ENCODE results near the gene UBE3A.
"Not testable (repeated sequence)": the region's sequence is repeated elsewhere in the genome, so short reads cannot be mapped to it uniquely, and the experiment has no call there.

Gene UBE3A

GRCh38 chr15:25438601-25439368 is at the start of gene UBE3A:
TSS of gene UBE3A (minus strand) at chr15:25439024. CDS start at chr15:25409107, 29,917 bp downstream.
- peak; percentile 75 for DNase-seq

GRCh38 chr15:25487226-25487884 is 48.5 kb upstream of the UBE3A start:
- no peak for DNase-seq

GRCh38 chr15:25486051-25486450 is 47.2 kb upstream of the UBE3A start:
- no peak for DNase-seq

- no peak for DNase-seq
These were observed 42.5 kb upstream of the UBE3A start for GRCh38 chr15:25481208-25481859.

GRCh38 chr15:25478313-25478712 is 39.5 kb upstream of the UBE3A start:
- no peak for DNase-seq

- no peak for DNase-seq
These were observed 39.0 kb upstream of the UBE3A start for GRCh38 chr15:25477816-25478215.

- DNase-seq = no peak
These were observed 35.4 kb upstream of the UBE3A start for GRCh38 chr15:25474251-25474650.

GRCh38 chr15:25470230-25470629 is 31.4 kb upstream of the UBE3A start:
- DNase-seq = no peak

GRCh38 chr15:25469377-25469776 is 30.6 kb upstream of the UBE3A start:
- no peak for DNase-seq

- DNase-seq = no peak
These were observed 29.8 kb upstream of the UBE3A start for GRCh38 chr15:25468611-25469010.

- no peak for DNase-seq
These were observed 27.0 kb upstream of the UBE3A start for GRCh38 chr15:25465835-25466234.

GRCh38 chr15:25464784-25465183 is 26.0 kb upstream of the UBE3A start:
- DNase-seq = no peak

- no peak for DNase-seq
These were observed 25.6 kb upstream of the UBE3A start for GRCh38 chr15:25464383-25464782.

GRCh38 chr15:25456196-25456595 is 17.4 kb upstream of the UBE3A start:
- no peak for DNase-seq

GRCh38 chr15:25455226-25455625 is 16.4 kb upstream of the UBE3A start:
- no peak for DNase-seq

GRCh38 chr15:25454771-25455170 is 15.9 kb upstream of the UBE3A start:
- no peak for DNase-seq

- not testable (repeated sequence) for DNase-seq
These were observed 14.4 kb upstream of the UBE3A start for GRCh38 chr15:25453246-25453645.

GRCh38 chr15:25451501-25451900 is 12.7 kb upstream of the UBE3A start:
- no peak for DNase-seq

- no peak for DNase-seq
These were observed 11.3 kb upstream of the UBE3A start for GRCh38 chr15:25450163-25450562.

- no peak for DNase-seq
These were observed 7.3 kb upstream of the UBE3A start for GRCh38 chr15:25446076-25446475.

GRCh38 chr15:25445412-25445811 is 6.6 kb upstream of the UBE3A start:
- DNase-seq = no peak

GRCh38 chr15:25441111-25441510 is 2.3 kb upstream of the UBE3A start:
- no peak for DNase-seq

GRCh38 chr15:25439369-25439836 is 579 bp upstream of the UBE3A start:
- DNase-seq = no peak

Measured in NCI-H1048 (cell line).